CD4-positive, alpha-beta T cell treated with Interleukin-17A for 1 hour (primary cell): ENCODE results near the gene JSRP1.

Experiments used
- DNase-seq: peaks from one replicate; pipeline ENCODE4 v3.0.0-alpha.2; 2020

Gene JSRP1

GRCh38 chr19:2212861-2213711, 43.1 kb downstream of the JSRP1 start:
- no peak for DNase-seq

GRCh38 chr19:2210987-2211740, 45.1 kb downstream of the JSRP1 start:
- no peak for DNase-seq

GRCh38 chr19:2210206-2210605, 46.0 kb downstream of the JSRP1 start:
- no peak for DNase-seq

GRCh38 chr19:2209408-2209807, 46.8 kb downstream of the JSRP1 start:
- no peak for DNase-seq

- DNase-seq: no peak
Observed at GRCh38 chr19:2208975-2209374, 47.2 kb downstream of the JSRP1 start.

GRCh38 chr19:2207991-2208860, 48.0 kb downstream of the JSRP1 start:
- DNase-seq: peak; percentile 22

GRCh38 chr19:2207008-2207407, 49.2 kb downstream of the JSRP1 start:
- DNase-seq: no peak

GRCh38 chr19:2202366-2202765, 53.9 kb downstream of the JSRP1 start:
- DNase-seq: no peak
